Esophagus squamous epithelium (tissue), 5 donors: ENCODE data around the gene NFAT5. TPM values are rescaled to one million over a fixed set of nuclear protein-coding genes. Genes with fewer than 3 reads are reported as not detected.

Experiments used
- DNase-seq: peaks from one replicate; lab custom pipeline; 2025; lab: John Stamatoyannopoulos, UW
- H3K27ac ChIP-seq, 4 donors: fragments of 200-600 bp; sonication (generic); one replicate each; pipeline ENCODE4 v1.5.1; 2016 to 2019; ENCODE audit warnings: mild to moderate bottlenecking in 1 of 4
- H3K27me3 ChIP-seq, 4 donors: fragments of 200-600 bp; sonication (generic); 1 replicate in 3 of 4; 2 replicates in 1 of 4; pipeline versions ENCODE4 v1.5.1 to v1.6.0; 2017 to 2021; ENCODE audit warnings: antibody characterized with exemption in 1 of 4
- H3K36me3 ChIP-seq, 3 donors: fragments of 200-600 bp; sonication (generic); one replicate each; pipeline ENCODE4 v1.5.1; 2016 to 2019
- H3K4me1 ChIP-seq, 3 donors: fragments of 200-600 bp; sonication (generic); one replicate each; pipeline ENCODE4 v1.5.1; 2017 to 2019
- H3K4me3 ChIP-seq, 4 donors: fragments of 200-600 bp; sonication (generic); 1 replicate in 3 of 4; 2 replicates in 1 of 4; pipeline ENCODE4 v1.5.1; 2016 to 2019; ENCODE audit warnings: mild to moderate bottlenecking in 2 of 4, moderate library complexity in 1 of 4
- H3K9me3 ChIP-seq, 3 donors: fragments of 200-600 bp; sonication (generic); one replicate each; pipeline ENCODE4 v1.5.1; 2016 to 2019
- CTCF ChIP-seq, 6 experiments: fragments of 450-650 bp in 4 of 6; fragments of 200-600 bp in 2 of 6; sonication (generic) in 2 of 6; IDR thresholded peaks; one replicate each; pipeline ENCODE4 v1.5.1; 2016 to 2019; ENCODE audit warnings: antibody characterized with exemption in 6 of 6, mild to moderate bottlenecking in 4 of 6, moderate library complexity in 4 of 6
- POLR2A ChIP-seq, 4 donors: fragments of 450-650 bp; IDR thresholded peaks; one replicate each; pipeline ENCODE4 v1.6.1; 2017; ENCODE audit warnings: antibody characterized with exemption in 4 of 4, mild to moderate bottlenecking in 4 of 4, moderate library complexity in 3 of 4
- WGBS, 2 donors: methylation state at CpG; one replicate each; pipeline ENCODE4 v1.1.5; 2018; 5-methylcytosine and 5-hydroxymethylcytosine counted together
- intact Hi-C: fragments of 100-400 bp; cut with DNase I; formaldehyde crosslinking; loops from one replicate; pipeline ENCODE4 v1.15.0; 2022
- total RNA-seq, 4 donors: library from RNA; depleted of rRNA; stranded (reverse); fragments of >200 nt; gene quantifications; one replicate each; pipeline ENCODE4 v1.1.0, GENCODE V29; 2016
- donor health status: DM: yes; HTN: yes; CAD: no.

The NFAT5 gene
- total RNA-seq, 4 donors from 2014 or later: 15.7 to 59.3 (median 30.1) TPM

- WGBS, 2 donors: 81 to 83% methylated on average over 1 of the region's 1 CpG
- no peaks in the 10 kb centered on the region for H3K36me3 ChIP-seq
- peaks cover 0 to 38% (median 8%) of the 10 kb centered on the region in 3 donors for H3K4me1 ChIP-seq
- intact Hi-C loops: no loop called here
- H3K27ac ChIP-seq: no peak overlapping the region
- no peak for TF ChIP-seq CTCF (IDR thresholded peaks at IDR 0.05)
- no peak for TF ChIP-seq POLR2A (IDR thresholded peaks at IDR 0.05)
- no peaks in the 10 kb centered on the region for H3K27me3 ChIP-seq
- no peak for DNase-seq
- H3K9me3 ChIP-seq: no peaks in the 10 kb centered on the region
- H3K4me3 ChIP-seq: no peak overlapping the region
These were observed 34.0 kb downstream of the NFAT5 start for GRCh38 chr16:69599731-69600130.

- no peak for TF ChIP-seq POLR2A (IDR thresholded peaks at IDR 0.05)
- H3K4me1 ChIP-seq: peaks cover 0 to 34% (median 5%) of the 10 kb centered on the region in 3 donors
- H3K36me3 ChIP-seq: no peaks in the 10 kb centered on the region
- intact Hi-C loops: no loop called here
- H3K4me3 ChIP-seq: no peak overlapping the region
- no peak overlapping the region for H3K27ac ChIP-seq
- H3K9me3 ChIP-seq: no peaks in the 10 kb centered on the region
- no peaks in the 10 kb centered on the region for H3K27me3 ChIP-seq
- no peak for DNase-seq
These were observed 34.4 kb downstream of the NFAT5 start for GRCh38 chr16:69600202-69600601.

GRCh38 chr16:69601250-69601649 lies 35.5 kb downstream of the NFAT5 start:
- no peak overlapping the region for H3K4me3 ChIP-seq
- DNase-seq: no peak
- no peaks in the 10 kb centered on the region for H3K27me3 ChIP-seq
- intact Hi-C loops: no loop called here
- H3K4me1 ChIP-seq: peaks cover 0 to 23% (median 0%) of the 10 kb centered on the region in 3 donors
- no peak overlapping the region for H3K27ac ChIP-seq
- H3K36me3 ChIP-seq: no peaks in the 10 kb centered on the region
- WGBS, 2 donors: 82 to 96% methylated on average over 6 of the region's 6 CpGs
- no peak for TF ChIP-seq POLR2A (IDR thresholded peaks at IDR 0.05)
- TF ChIP-seq CTCF (IDR thresholded peaks at IDR 0.05): no peak
- no peaks in the 10 kb centered on the region for H3K9me3 ChIP-seq

GRCh38 chr16:69606985-69607384 lies 41.2 kb downstream of the NFAT5 start:
- no peak for DNase-seq
- Histone ChIP-seq H3K36me3 (peaks cover 0 to 16% (median 0%) of the 10 kb centered on the region in 3 donors), H3K4me3 (no peak overlapping the region), H3K27me3 (no peaks in the 10 kb centered on the region), H3K27ac (no peak overlapping the region), H3K9me3 (no peaks in the 10 kb centered on the region), H3K4me1 (peaks cover 9 to 29% (median 13%) of the 10 kb centered on the region in 3 donors)
- no peak for TF ChIP-seq CTCF (IDR thresholded peaks at IDR 0.05)
- TF ChIP-seq POLR2A (IDR thresholded peaks at IDR 0.05): no peak
- intact Hi-C loops: no loop called here

- no peak for TF ChIP-seq POLR2A (IDR thresholded peaks at IDR 0.05)
- no peak for TF ChIP-seq CTCF (IDR thresholded peaks at IDR 0.05)
- Histone ChIP-seq H3K27me3 (no peaks in the 10 kb centered on the region), H3K36me3 (peaks cover 0 to 16% (median 0%) of the 10 kb centered on the region in 3 donors), H3K27ac (no peak overlapping the region), H3K4me3 (no peak overlapping the region), H3K4me1 (peaks cover 11 to 36% (median 13%) of the 10 kb centered on the region in 3 donors), H3K9me3 (no peaks in the 10 kb centered on the region)
- no peak for DNase-seq
- intact Hi-C loops: no loop called here
These were observed 41.9 kb downstream of the NFAT5 start for GRCh38 chr16:69607674-69608073.

GRCh38 chr16:69610356-69610755 lies 44.6 kb downstream of the NFAT5 start:
- H3K4me1 ChIP-seq: peaks cover 18 to 63% (median 30%) of the 10 kb centered on the region in 3 donors
- H3K36me3 ChIP-seq: peaks cover 0 to 16% (median 0%) of the 10 kb centered on the region in 3 donors
- H3K4me3 ChIP-seq: no peak overlapping the region
- DNase-seq: no peak
- 54 to 60% methylated on average over 1 of the region's 1 CpG for WGBS, 2 donors
- TF ChIP-seq POLR2A (IDR thresholded peaks at IDR 0.05) (no peak), CTCF (IDR thresholded peaks at IDR 0.05) (no peak)
- H3K9me3 ChIP-seq: no peaks in the 10 kb centered on the region
- no peaks in the 10 kb centered on the region for H3K27me3 ChIP-seq
- intact Hi-C loops: no loop called here
- H3K27ac ChIP-seq: no peak overlapping the region
